HEK293T (cell line): ENCODE data around the gene CDH4.

Experiments used
- BHLHE40 ChIP-seq: fragments of 450-650 bp; IDR thresholded peaks from 2 replicates; pipeline ENCODE4 v1.6.1; 2016; ENCODE audit warnings: mild to moderate bottlenecking, moderate library complexity, borderline replicate concordance
- CTBP1 ChIP-seq: fragments of 450-650 bp; IDR thresholded peaks from 2 replicates; pipeline ENCODE4 v1.6.1; 2016; ENCODE audit warnings: borderline replicate concordance
- FOXK2 ChIP-seq: fragments of 450-650 bp; IDR thresholded peaks from 2 replicates; pipeline ENCODE4 v1.6.1; 2016; ENCODE audit warnings: mild to moderate bottlenecking
- LEF1 ChIP-seq: fragments of 450-650 bp; IDR thresholded peaks from 2 replicates; pipeline ENCODE4 v1.6.1; 2017; ENCODE audit warnings: mild to moderate bottlenecking, borderline replicate concordance
- SP1 ChIP-seq: fragments of 450-650 bp; IDR thresholded peaks from 2 replicates; pipeline ENCODE4 v1.6.1; 2017
- ZNF384 ChIP-seq: fragments of 450-650 bp; IDR thresholded peaks from 2 replicates; pipeline ENCODE4 v1.6.1; 2016

- TF ChIP-seq FOXK2 = no peak
- TF ChIP-seq LEF1 = no peak
- no peak for TF ChIP-seq CTBP1
- no peak for TF ChIP-seq ZNF384
- TF ChIP-seq SP1 = no peak
- no peak for TF ChIP-seq BHLHE40
These were observed 552.1 kb downstream of the CDH4 start for GRCh38 chr20:61803915-61804751.
